Measurements from ENCODE around the gene CLK1. TPM values are rescaled to one million over a fixed set of nuclear protein-coding genes. Genes with fewer than 3 reads are reported as not detected.

The CLK1 gene
- total and polyA plus RNA-seq, 2 of the 13 experiments (the other 11 are each of a cell fraction or from before 2014, with no cell fraction given): 66.6 to 101 TPM

GRCh38 chr2:200888704-200889625 is 24.5 kb upstream of the CLK1 start, which contains the start of the genes NIF3L1 and PPIL3 (continued):
- no peak for TF ChIP-seq CENPBD1 (CRISPR knock-in tag; IDR thresholded peaks at IDR 0.05; ENCODE audit: borderline replicate concordance, low read depth)
- no peak for TF ChIP-seq NR3C1 (CRISPR knock-in tag; IDR thresholded peaks at IDR 0.05)
- peak; percentile 83; the same call in 1 of the 2 replicates for TF ChIP-seq MXD4 (CRISPR knock-in tag; IDR thresholded peaks at IDR 0.05)
- TF ChIP-seq TFDP2 (CRISPR knock-in tag; IDR thresholded peaks at IDR 0.05): peak; percentile 98
- TF ChIP-seq CBX5 (CRISPR knock-in tag; IDR thresholded peaks at IDR 0.05; ENCODE audit: borderline replicate concordance): peak; percentile 92; the same call in 1 of the 2 replicates
- TF ChIP-seq SCMH1 (CRISPR knock-in tag; IDR thresholded peaks at IDR 0.05; ENCODE audit: borderline replicate concordance): no peak
- peak; percentile 88 for TF ChIP-seq TARDBP (CRISPR knock-in tag; IDR thresholded peaks at IDR 0.05)
- TF ChIP-seq BCL6 (CRISPR knock-in tag; IDR thresholded peaks at IDR 0.05): no peak; the same call in 1 of the 2 replicates
- TF ChIP-seq HMG20B (CRISPR knock-in tag; conservative IDR thresholded peaks at IDR 0.05): no peak; the same call in none of the 2 replicates
- TF ChIP-seq AKNA (CRISPR knock-in tag; IDR thresholded peaks at IDR 0.05; ENCODE audit: borderline replicate concordance): 0 out of 2 replicates have a peak, but pooled peaks have one; percentile 63
- no peak for TF ChIP-seq ZNF414 (CRISPR knock-in tag; IDR thresholded peaks at IDR 0.05)
- TF ChIP-seq ARNT2 (CRISPR knock-in tag; IDR thresholded peaks at IDR 0.05; ENCODE audit: low read depth): peak; percentile 87
- no peak for TF ChIP-seq ZNF510 (CRISPR knock-in tag; IDR thresholded peaks at IDR 0.05; ENCODE audit: low read depth)
- no peak for TF ChIP-seq NBN (conservative IDR thresholded peaks at IDR 0.05)
- peak; percentile 71; the same call in 1 of the 2 replicates for TF ChIP-seq SMAD3 (CRISPR knock-in tag; IDR thresholded peaks at IDR 0.05)
- peak; percentile 76 for TF ChIP-seq SP2 (CRISPR knock-in tag; IDR thresholded peaks at IDR 0.05)
- TF ChIP-seq ZFP91 (CRISPR knock-in tag; IDR thresholded peaks at IDR 0.05; ENCODE audit: borderline replicate concordance): peak; percentile 94
- TF ChIP-seq ZNF703 (CRISPR knock-in tag; IDR thresholded peaks at IDR 0.05; ENCODE audit: borderline replicate concordance): 0 out of 2 replicates have a peak, but pooled peaks have one; percentile 11
